Tibial artery (tissue), 4 donors: ENCODE results near the gene SIT1.
A peak's percentile ranks its signal among the peaks of the same experiment; 100 is the strongest.

Experiments used
- DNase-seq, 2 donors: peaks; one replicate each; pipeline ENCODE4 v3.0.0-alpha.2; 2019
- H3K27ac ChIP-seq, 2 donors: fragments of 200-600 bp; sonication (generic) in 1 of 2; 1 replicate in 1 of 2; 2 replicates in 1 of 2; pipeline ENCODE4 v1.5.1; 2018 to 2019; ENCODE audit warnings: mild to moderate bottlenecking in 1 of 2
- H3K27me3 ChIP-seq, 2 donors: fragments of 200-600 bp; sonication (generic) in 1 of 2; one replicate each; pipeline versions ENCODE4 v1.5.1 to v1.6.0; 2016 to 2019
- H3K36me3 ChIP-seq, 3 donors: fragments of 200-600 bp; sonication (generic) in 2 of 3; one replicate each; pipeline ENCODE4 v1.5.1; 2016 to 2019; ENCODE audit warnings: mild to moderate bottlenecking in 2 of 3
- H3K4me1 ChIP-seq, 4 donors: fragments of 200-600 bp; sonication (generic) in 2 of 4; 1 replicate in 3 of 4; 2 replicates in 1 of 4; pipeline ENCODE4 v1.5.1; 2016 to 2019
- H3K4me3 ChIP-seq, 2 donors: fragments of 200-600 bp; sonication (generic) in 1 of 2; 1 replicate in 1 of 2; 2 replicates in 1 of 2; pipeline ENCODE4 v1.5.1; 2018 to 2019; ENCODE audit warnings: mild to moderate bottlenecking in 2 of 2
- H3K9me3 ChIP-seq, 3 donors: fragments of 200-600 bp; sonication (generic) in 1 of 3; one replicate each; pipeline ENCODE4 v1.5.1; 2016 to 2019
- CTCF ChIP-seq, 2 experiments: fragments of 200-600 bp in 1 of 2; fragments of 450-650 bp in 1 of 2; IDR thresholded peaks; one replicate each; pipeline ENCODE4 v1.5.1; 2017 to 2019; ENCODE audit warnings: antibody characterized with exemption in 2 of 2, mild to moderate bottlenecking in 1 of 2, moderate library complexity in 1 of 2
- intact Hi-C: fragments of 100-400 bp; cut with DNase I; formaldehyde crosslinking; loops from one replicate; pipeline ENCODE4 v1.15.0; 2023; ENCODE audit warnings: low total_unique reads

Gene SIT1

GRCh38 chr9:35689542-35690293 lies 39.0 kb upstream of the SIT1 start, which contains the start of gene TPM2:
Gene TPM2 (minus strand): TSS chr9:35689925. CDS start chr9:35689817, 108 bp downstream.
- H3K4me3 ChIP-seq, result peak within 1 kb of the TSS; percentile 93 to 94
- H3K4me1 ChIP-seq, result peaks cover 0 to 52% (median 18%) of the 10 kb centered on the region in 4 donors
- H3K27me3 ChIP-seq, result no peaks in the 10 kb centered on the region
- no peak for TF ChIP-seq CTCF (IDR thresholded peaks at IDR 0.05)
- DNase-seq, result peak; percentile 80 to 96
- intact Hi-C loops, result loop anchor here (5.0 kb wide), 1 partner anchor 38 kb away; no protein-coding TSS in a partner anchor
- no peaks in the 10 kb centered on the region for H3K9me3 ChIP-seq
- H3K36me3 ChIP-seq, result peaks cover 41 to 47% (median 46%) of the 10 kb centered on the region in 3 donors
- H3K27ac ChIP-seq, result peak within 1 kb of the TSS; percentile 96 to 97

- TF ChIP-seq CTCF (IDR thresholded peaks at IDR 0.05), result no peak
- H3K4me1 ChIP-seq, result peaks cover 0 to 52% (median 18%) of the 10 kb centered on the region in 4 donors
- intact Hi-C loops, result no loop called here
- DNase-seq, result no peak
- peaks cover 49 to 56% (median 55%) of the 10 kb centered on the region in 3 donors for H3K36me3 ChIP-seq
- H3K4me3 ChIP-seq, result peak overlapping the region; percentile 93 to 94
- no peaks in the 10 kb centered on the region for H3K27me3 ChIP-seq
- H3K27ac ChIP-seq, result peak overlapping the region; percentile 96 to 97
- H3K9me3 ChIP-seq, result no peaks in the 10 kb centered on the region
These were observed 38.1 kb upstream of the SIT1 start for GRCh38 chr9:35688558-35689541.

- Histone ChIP-seq H3K4me1 (peaks cover 0 to 52% (median 22%) of the 10 kb centered on the region in 4 donors), H3K36me3 (peaks cover 57 to 64% (median 63%) of the 10 kb centered on the region in 3 donors), H3K9me3 (no peaks in the 10 kb centered on the region), H3K4me3 (peak overlapping the region; percentile 93 to 94), H3K27me3 (no peaks in the 10 kb centered on the region), H3K27ac (peak overlapping the region; percentile 96 to 97)
- no peak for TF ChIP-seq CTCF (IDR thresholded peaks at IDR 0.05)
- intact Hi-C loops, result no loop called here
- DNase-seq, result no peak
These were observed 37.3 kb upstream of the SIT1 start for GRCh38 chr9:35687972-35688557.

- intact Hi-C loops, result no loop called here
- TF ChIP-seq CTCF (IDR thresholded peaks at IDR 0.05), result no peak
- DNase-seq, result no peak
- no peaks in the 10 kb centered on the region for H3K27me3 ChIP-seq
- peak overlapping the region; percentile 96 to 97 for H3K27ac ChIP-seq
- H3K36me3 ChIP-seq, result peaks cover 65 to 72% (median 71%) of the 10 kb centered on the region in 3 donors
- H3K4me3 ChIP-seq, result peak overlapping the region; percentile 93 to 94
- H3K4me1 ChIP-seq, result peaks cover 0 to 52% (median 29%) of the 10 kb centered on the region in 4 donors
- H3K9me3 ChIP-seq, result no peaks in the 10 kb centered on the region
These were observed 36.6 kb upstream of the SIT1 start for GRCh38 chr9:35687306-35687705.
